ENCODE measurements around the gene PDE5A.

The PDE5A gene

DNA sequence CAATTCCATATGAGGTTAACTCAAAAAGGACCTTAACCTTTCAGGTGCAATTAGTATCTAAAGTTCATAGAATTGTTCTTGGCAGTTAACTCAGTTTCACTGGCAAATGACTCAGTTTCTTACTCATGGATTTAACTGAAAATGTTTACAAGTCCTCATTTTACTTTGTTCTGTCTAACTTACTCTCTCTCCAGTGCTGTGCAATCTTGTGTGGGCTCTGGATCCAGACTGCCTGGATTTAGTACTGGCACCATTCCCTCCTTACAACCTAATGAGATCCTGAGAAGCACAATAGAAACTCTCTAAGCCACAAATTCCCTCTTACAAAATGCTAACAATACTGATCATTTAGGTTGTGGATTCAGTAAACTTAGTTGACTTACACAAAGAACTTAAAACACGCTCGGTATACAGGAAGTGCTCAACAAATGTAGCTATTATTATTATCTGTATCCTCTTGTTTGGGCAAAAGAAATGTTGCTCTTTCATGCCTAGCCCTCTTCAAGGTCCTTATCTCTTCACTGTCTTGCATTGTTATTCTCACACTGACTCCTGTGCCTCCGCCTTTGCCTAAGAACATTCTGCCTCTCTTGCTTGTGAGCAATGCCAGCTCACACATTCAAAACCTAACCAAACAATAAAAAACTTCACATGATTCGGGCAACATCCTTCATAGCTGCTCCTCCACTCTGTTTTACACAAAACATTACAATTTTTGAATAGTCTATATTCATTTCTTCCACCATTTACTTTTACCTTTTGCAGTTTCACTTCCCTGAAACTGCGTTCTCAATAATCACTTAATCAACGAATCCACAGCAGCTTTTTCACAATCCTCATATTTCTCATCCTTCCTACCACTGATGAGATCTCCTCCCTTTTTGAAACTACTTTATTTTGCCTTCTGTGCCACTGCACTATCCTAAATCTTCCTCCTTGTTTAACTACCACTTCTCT is 91.8 kb downstream of the PDE5A start:
- DNase-seq (ENCODE audit: low spot score) = no peak
- TF ChIP-seq CTCF (IDR thresholded peaks at IDR 0.05; ENCODE audit: extremely low read depth, insufficient read depth, missing control alignments) = no peak
- in situ Hi-C loops (cut with MboI; ENCODE audit: low pct_unique_long_range_greater_than_20kb, low sequenced_read_pairs, unreplicated experiment) = no loop called here

GRCh38 chr4:119532319-119532718 is 96.3 kb downstream of the PDE5A start:
- in situ Hi-C loops (cut with MboI; ENCODE audit: low pct_unique_long_range_greater_than_20kb, low sequenced_read_pairs, unreplicated experiment) = no loop called here
- no peak for TF ChIP-seq CTCF (IDR thresholded peaks at IDR 0.05; ENCODE audit: extremely low read depth, insufficient read depth, missing control alignments)
- no peak for DNase-seq (ENCODE audit: low spot score)

DNA sequence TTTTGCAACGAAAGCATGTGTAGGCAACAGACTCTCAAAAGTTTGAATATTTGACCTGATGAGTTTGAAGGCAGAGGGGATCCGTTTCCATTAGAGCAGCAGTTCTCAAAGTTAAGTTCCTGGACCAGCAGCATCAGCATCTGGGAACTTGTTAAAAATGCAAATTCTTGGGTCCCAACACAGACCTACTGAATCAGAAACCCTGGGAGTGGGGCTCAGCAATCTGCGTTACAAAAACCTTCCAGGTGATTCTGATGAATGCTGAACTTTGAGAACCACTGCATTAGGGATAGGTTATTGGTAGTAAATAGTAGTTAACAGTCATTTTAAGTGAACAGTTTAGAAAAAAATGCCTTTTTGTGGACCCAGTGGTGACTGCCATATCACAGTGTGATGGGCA is 98.8 kb downstream of the PDE5A start:
- no peak for TF ChIP-seq CTCF (IDR thresholded peaks at IDR 0.05; ENCODE audit: extremely low read depth, insufficient read depth, missing control alignments)
- DNase-seq (ENCODE audit: low spot score) = no peak
- in situ Hi-C loops (cut with MboI; ENCODE audit: low pct_unique_long_range_greater_than_20kb, low sequenced_read_pairs, unreplicated experiment) = no loop called here

GRCh38 chr4:119526786-119527550 is 101.6 kb downstream of the PDE5A start:
- in situ Hi-C loops (cut with MboI; ENCODE audit: low pct_unique_long_range_greater_than_20kb, low sequenced_read_pairs, unreplicated experiment) = no loop called here
- no peak for TF ChIP-seq CTCF (IDR thresholded peaks at IDR 0.05; ENCODE audit: extremely low read depth, insufficient read depth, missing control alignments)
- no peak for DNase-seq (ENCODE audit: low spot score)

- no peak for TF ChIP-seq CTCF (IDR thresholded peaks at IDR 0.05; ENCODE audit: extremely low read depth, insufficient read depth, missing control alignments)
- in situ Hi-C loops (cut with MboI; ENCODE audit: low pct_unique_long_range_greater_than_20kb, low sequenced_read_pairs, unreplicated experiment) = no loop called here
- no peak for DNase-seq (ENCODE audit: low spot score)
Measured at GRCh38 chr4:119525771-119526712, 102.6 kb downstream of the PDE5A start.

Data from GM13977 (cell line).